ENCODE data around the gene RAD51B.

DNA sequence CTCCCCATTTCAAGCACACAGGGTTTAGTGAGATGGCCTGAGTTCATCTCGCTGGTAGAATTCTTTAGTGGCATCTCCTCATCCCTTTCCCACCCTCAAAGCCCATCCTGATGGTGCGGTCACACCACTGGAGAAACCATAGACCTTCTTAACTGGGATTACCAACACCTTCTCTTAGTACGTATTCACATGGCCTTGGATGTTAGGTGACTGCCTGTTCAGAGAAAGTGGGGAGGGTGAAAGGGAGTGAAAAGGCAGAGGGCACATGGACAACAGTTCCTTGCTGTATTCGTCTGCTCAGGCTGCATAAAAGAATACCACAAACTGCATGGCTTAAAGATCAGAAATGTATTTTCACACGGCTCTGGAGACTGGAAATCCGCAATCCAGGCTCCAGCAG is 667.2 kb downstream of the RAD51B start:
- TF ChIP-seq CTCF (IDR thresholded peaks at IDR 0.05) (no peak), POLR2A (IDR thresholded peaks at IDR 0.05) (no peak), EP300 (IDR thresholded peaks at IDR 0.05) (no peak), POLR2AphosphoS5 (IDR thresholded peaks at IDR 0.05) (no peak)
